WTC11 (cell line): ENCODE results near the gene ABCB8. TPM values are rescaled to one million over a fixed set of nuclear protein-coding genes. Genes with fewer than 3 reads are reported as not detected.

Experiments
- AFF4 ChIP-seq: sonication (generic); formaldehyde crosslinking; IDR thresholded peaks from 2 replicates; pipeline ENCODE4 v1.8.1; 2023; ENCODE audit warnings: mild to moderate bottlenecking, missing genetic modification reagents, borderline replicate concordance
- AR ChIP-seq: fragments of 250-450 bp; sonication (Bioruptor Pico); IDR thresholded peaks from 2 replicates; pipeline ENCODE4 v1.9.0; 2021; ENCODE audit warnings: mild to moderate bottlenecking
- ATF2 ChIP-seq: sonication (generic); formaldehyde crosslinking; IDR thresholded peaks from 2 replicates; pipeline ENCODE4 v1.8.1; 2022; ENCODE audit warnings: low read depth, missing genetic modification reagents, borderline replicate concordance
- E2F5 ChIP-seq: sonication (generic); formaldehyde crosslinking; IDR thresholded peaks from 2 replicates; pipeline ENCODE4 v1.8.1; 2022; ENCODE audit warnings: mild to moderate bottlenecking, moderate library complexity, missing genetic modification reagents
- ETV6 ChIP-seq: sonication (generic); formaldehyde crosslinking; IDR thresholded peaks from 2 replicates; pipeline ENCODE4 v1.8.1; 2022; ENCODE audit warnings: mild to moderate bottlenecking, missing genetic modification reagents
- FOXK1 ChIP-seq: sonication (generic); formaldehyde crosslinking; IDR thresholded peaks from 2 replicates; pipeline ENCODE4 v1.8.0; 2022; ENCODE audit warnings: mild to moderate bottlenecking, moderate library complexity, missing genetic modification reagents
- FOXP4 ChIP-seq: sonication (generic); formaldehyde crosslinking; IDR thresholded peaks from 2 replicates; pipeline ENCODE4 v1.8.0; 2022; ENCODE audit warnings: mild to moderate bottlenecking, missing genetic modification reagents
- GABPB1 ChIP-seq: sonication (generic); formaldehyde crosslinking; IDR thresholded peaks from 2 replicates; pipeline ENCODE4 v1.8.1; 2023; ENCODE audit warnings: mild to moderate bottlenecking, missing genetic modification reagents
- GRHL2 ChIP-seq: fragments of 250-450 bp; sonication (Bioruptor Pico); IDR thresholded peaks from 2 replicates; pipeline ENCODE4 v1.8.0; 2022; ENCODE audit warnings: mild to moderate bottlenecking, moderate library complexity; ENCODE audit not compliant: insufficient replicate concordance, severe bottlenecking
- GTF2I ChIP-seq: fragments of 250-450 bp; sonication (Bioruptor Pico); conservative IDR thresholded peaks from 2 replicates; pipeline ENCODE4 v1.4.0; 2021; ENCODE audit warnings: mild to moderate bottlenecking
- HMGXB4 ChIP-seq: sonication (generic); formaldehyde crosslinking; IDR thresholded peaks from 2 replicates; pipeline ENCODE4 v1.8.1; 2023; ENCODE audit warnings: mild to moderate bottlenecking, moderate library complexity, missing genetic modification reagents
- JAZF1 ChIP-seq: fragments of 250-450 bp; sonication (Bioruptor Pico); IDR thresholded peaks from 2 replicates; pipeline ENCODE4 v1.9.0; 2021; ENCODE audit warnings: moderate library complexity, mild to moderate bottlenecking, inconsistent platforms
- NFYB ChIP-seq: sonication (generic); formaldehyde crosslinking; conservative IDR thresholded peaks from 2 replicates; pipeline ENCODE4 v1.8.0; 2022; ENCODE audit warnings: low read depth, missing genetic modification reagents
- TP53 ChIP-seq: sonication (generic); formaldehyde crosslinking; IDR thresholded peaks from 2 replicates; pipeline ENCODE4 v1.8.1; 2023; ENCODE audit warnings: mild to moderate bottlenecking, missing genetic modification reagents
- USF2 ChIP-seq: sonication (generic); formaldehyde crosslinking; IDR thresholded peaks from 2 replicates; pipeline ENCODE4 v1.8.1; 2023; ENCODE audit warnings: mild to moderate bottlenecking, missing genetic modification reagents, moderate library complexity
- ZNF425 ChIP-seq: fragments of 250-450 bp; sonication (Bioruptor Pico); conservative IDR thresholded peaks from 2 replicates; pipeline ENCODE4 v1.9.0; 2021; ENCODE audit warnings: mild to moderate bottlenecking
- ZSCAN18 ChIP-seq: fragments of 250-450 bp; sonication (Bioruptor Pico); IDR thresholded peaks from 2 replicates; pipeline ENCODE4 v2.1.2; 2022; ENCODE audit warnings: mild to moderate bottlenecking, moderate library complexity
- total RNA-seq: library from RNA; stranded (reverse); gene quantifications from 3 replicates; pipeline ENCODE4 v1.2.3, GENCODE V29; 2021

Gene ABCB8
- total RNA-seq, 1 experiment from 2014 or later, result 35.9 TPM

GRCh38 chr7:151008511-151009323 lies 19.5 kb upstream of the ABCB8 start (continued):
- TF ChIP-seq AR (CRISPR knock-in tag) (no peak), E2F5 (0 out of 2 replicates have a peak, but pooled peaks have one; percentile 36), GRHL2 (CRISPR knock-in tag) (no peak), JAZF1 (CRISPR knock-in tag) (no peak), USF2 (CRISPR knock-in tag) (no peak), GABPB1 (CRISPR knock-in tag) (no peak), TP53 (CRISPR knock-in tag) (no peak), ZSCAN18 (CRISPR knock-in tag) (no peak), NFYB (CRISPR knock-in tag) (peak; percentile 58), ETV6 (CRISPR knock-in tag) (peak; percentile 68; the same call in 1 of the 2 replicates), GTF2I (CRISPR knock-in tag) (peak; percentile 83), ATF2 (no peak), FOXK1 (CRISPR knock-in tag) (peak; percentile 59; the same call in 1 of the 2 replicates), ZNF425 (CRISPR knock-in tag) (no peak), HMGXB4 (no peak; the same call in 1 of the 2 replicates), FOXP4 (0 out of 2 replicates have a peak, but pooled peaks have one; percentile 31), AFF4 (no peak)
